Left colon (tissue), 2 donors: ENCODE measurements around the gene ZBTB22. TPM values are rescaled to one million over a fixed set of nuclear protein-coding genes. Genes with fewer than 3 reads are reported as not detected.

Experiments
- ATAC-seq: fragments of 200-7000 bp; cut with Tn5 transposase; one replicate; pipeline ENCODE4 v1.9.1; 2020; ENCODE audit warnings: mild to moderate bottlenecking, moderate library complexity
- DNase-seq, 2 donors: peaks; one replicate each; pipeline ENCODE4 v3.0.0-alpha.2; 2020
- intact Hi-C, 2 donors: fragments of 100-400 bp; cut with DNase I in 1 of 2; cut with micrococcal nuclease in 1 of 2; formaldehyde crosslinking; loops; one replicate each; pipeline versions ENCODE4 v1.11.2 to v1.14.0; 2022; cut with DNase I, micrococcal nuclease
- total RNA-seq, 2 donors: library from RNA; stranded (reverse); fragmentation: NEBNext Ultra II Directional; extraction: Animal tissue kit (Norgen Biotek cat#: 25700); gene quantifications; one replicate each; pipeline ENCODE4 v1.2.1, GENCODE V29; 2021
- donor health status: DM: no; HTN: no; CAD: no.
- donor health status: DM: yes; HTN: yes; CAD: no.

ZBTB22 gene
- total RNA-seq, 2 donors from 2014 or later = 19.9 to 21.3 TPM

DNA sequence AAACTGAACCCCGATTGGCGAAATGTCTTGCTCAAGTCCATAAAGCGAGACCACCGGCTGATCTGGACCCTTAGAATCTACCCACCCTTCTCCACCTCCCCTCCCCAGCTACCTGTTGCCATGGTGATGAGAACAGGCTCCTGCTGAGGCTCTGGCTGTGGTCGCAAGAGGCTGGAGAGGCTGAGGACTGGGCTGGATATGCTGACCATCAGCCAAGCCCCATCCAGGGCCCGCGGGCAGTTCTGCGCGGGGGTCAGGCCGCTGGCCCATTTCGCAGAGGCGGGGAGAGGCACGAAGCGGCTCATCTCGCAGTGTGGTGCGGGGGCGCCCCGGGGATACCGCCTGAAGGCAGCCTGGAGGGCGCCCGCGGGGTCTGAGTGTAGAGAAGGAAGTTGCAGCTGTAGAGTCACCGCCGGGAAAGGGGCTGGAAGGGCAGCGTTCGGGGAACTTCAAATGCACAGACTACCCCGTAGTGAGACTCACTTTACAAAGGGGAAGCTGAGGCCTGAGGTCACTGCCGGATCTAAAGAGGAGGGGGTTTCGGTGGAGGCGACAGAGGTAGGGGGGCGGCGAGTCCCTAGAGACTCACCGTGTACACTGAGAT, 4.3 kb downstream of the ZBTB22 start:
- intact Hi-C loops = no loop called here
- ATAC-seq (peak; percentile 9), DNase-seq (peak in 1 of 2 donors; percentile 70)

DNA sequence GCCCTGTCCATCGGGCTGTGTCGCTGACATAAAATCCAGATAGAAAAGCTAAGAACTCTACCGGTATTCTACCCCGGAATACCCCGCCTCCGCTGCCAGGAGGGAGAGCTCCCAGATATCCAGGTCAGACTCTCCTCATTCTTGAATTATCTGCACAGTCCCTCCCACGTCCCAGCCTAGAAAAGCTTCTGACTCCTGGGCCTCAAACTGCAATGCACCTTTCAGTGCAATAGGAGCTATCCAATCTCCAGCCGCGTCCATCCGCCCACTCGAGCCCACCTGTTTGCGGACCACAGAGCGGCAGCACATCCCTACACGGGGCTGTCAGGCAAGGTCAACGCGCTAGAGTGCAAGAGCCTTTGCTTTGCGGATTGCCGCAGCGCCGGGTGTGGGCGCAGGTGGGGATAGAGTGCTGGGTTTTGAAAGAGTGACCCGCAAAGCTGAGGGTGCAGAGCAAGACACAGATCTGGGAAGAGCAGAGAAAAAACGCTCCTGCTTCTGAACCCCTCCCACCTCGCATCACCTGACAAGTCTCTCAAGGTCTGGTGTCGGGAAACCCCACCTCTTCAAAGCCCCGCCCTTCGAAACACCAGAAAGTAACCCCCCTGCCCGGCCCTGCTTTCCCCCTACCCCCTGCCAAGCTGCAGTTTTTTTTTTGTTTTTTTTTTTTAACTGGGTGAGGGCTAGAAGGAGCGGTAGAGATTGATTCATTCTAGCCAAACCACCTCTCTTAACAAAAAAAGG, 5.0 kb downstream of the ZBTB22 start:
- DNase-seq = peak; percentile 87 to 93
- intact Hi-C loops = no loop called here
- ATAC-seq = peak; percentile 58

DNA sequence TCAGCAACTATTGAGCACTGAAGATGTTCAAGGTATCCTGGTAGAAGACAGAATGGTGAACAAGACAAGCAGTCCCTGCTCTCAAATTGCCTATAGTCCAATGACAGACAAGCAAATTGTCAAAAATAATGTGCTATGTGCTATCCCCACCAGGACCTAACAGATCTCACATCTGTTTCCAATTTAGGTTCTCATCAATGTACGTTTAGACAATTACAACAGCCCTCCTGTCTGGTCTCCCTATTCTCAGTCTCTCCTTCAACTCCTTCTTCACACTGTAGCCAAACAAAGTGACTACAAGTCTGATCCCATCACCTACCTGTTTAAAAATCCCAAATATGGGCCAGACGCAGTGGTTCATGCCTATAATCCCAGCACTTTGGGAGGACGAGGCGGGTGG, 11.2 kb downstream of the ZBTB22 start:
- no peak for DNase-seq
- no peak for ATAC-seq
- intact Hi-C loops = no loop called here

DNA sequence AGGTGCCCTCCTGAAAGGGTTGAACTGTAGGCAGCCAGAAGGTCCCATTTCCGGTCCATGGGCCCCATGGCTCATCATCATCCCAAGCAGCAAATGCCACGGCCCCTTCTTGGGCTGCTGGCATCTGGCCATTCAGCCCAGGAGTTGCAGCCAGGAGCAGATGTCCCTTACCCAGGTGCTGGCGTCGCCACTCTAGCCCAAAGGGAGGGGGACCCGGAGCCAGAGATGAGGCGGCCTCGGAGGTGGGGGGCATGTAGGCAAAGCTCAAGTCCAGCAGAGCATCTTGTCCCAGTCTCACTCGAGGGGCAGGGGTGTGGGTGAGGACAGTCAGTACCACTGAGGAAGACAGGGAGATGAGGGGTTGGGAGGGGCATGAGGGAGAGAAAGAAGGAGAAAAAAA, 12.5 kb downstream of the ZBTB22 start:
- ATAC-seq (no peak), DNase-seq (no peak)
- intact Hi-C loops = no loop called here

DNA sequence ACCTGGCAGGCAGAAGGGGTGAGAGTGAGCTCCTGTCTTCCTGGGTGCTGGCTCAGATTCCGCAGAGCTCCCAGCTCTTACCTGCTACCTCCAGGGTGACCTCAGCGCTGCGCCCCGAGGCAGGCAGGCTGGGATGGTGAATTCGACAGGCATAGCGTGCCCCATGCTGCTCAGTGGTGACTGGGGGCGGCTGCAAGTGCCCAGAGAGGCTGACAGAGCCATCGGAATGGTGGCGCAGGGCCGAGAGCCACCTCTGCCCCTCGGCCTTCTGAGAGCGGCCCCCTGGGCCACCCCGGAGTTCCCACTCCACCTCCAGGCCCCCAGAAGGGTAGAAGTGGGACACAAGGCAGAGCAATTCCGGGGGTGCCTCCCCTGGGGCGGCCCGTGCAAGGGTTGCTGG, 13.3 kb downstream of the ZBTB22 start:
- no peak for ATAC-seq
- no peak for DNase-seq
- intact Hi-C loops = no loop called here

DNA sequence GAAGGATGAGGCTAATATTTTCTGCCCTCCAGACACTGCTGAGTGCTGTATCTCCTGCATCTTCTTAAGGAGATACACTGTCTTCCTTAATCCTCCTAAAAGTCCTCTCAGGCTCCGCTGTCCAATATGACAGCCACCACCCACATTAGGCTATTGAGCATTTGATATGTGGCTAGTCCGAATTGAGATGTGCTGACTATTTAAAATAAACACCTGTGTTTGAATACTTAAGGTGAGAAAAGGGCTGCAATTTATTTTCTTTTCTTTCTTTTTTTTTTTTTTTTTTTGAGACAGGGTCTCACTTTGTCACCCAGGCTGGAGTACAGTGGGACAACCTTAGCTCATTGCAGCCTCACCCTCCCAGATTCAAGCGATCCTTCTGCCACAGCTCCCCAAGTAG, 15.7 kb downstream of the ZBTB22 start:
- no peak for ATAC-seq

DNA sequence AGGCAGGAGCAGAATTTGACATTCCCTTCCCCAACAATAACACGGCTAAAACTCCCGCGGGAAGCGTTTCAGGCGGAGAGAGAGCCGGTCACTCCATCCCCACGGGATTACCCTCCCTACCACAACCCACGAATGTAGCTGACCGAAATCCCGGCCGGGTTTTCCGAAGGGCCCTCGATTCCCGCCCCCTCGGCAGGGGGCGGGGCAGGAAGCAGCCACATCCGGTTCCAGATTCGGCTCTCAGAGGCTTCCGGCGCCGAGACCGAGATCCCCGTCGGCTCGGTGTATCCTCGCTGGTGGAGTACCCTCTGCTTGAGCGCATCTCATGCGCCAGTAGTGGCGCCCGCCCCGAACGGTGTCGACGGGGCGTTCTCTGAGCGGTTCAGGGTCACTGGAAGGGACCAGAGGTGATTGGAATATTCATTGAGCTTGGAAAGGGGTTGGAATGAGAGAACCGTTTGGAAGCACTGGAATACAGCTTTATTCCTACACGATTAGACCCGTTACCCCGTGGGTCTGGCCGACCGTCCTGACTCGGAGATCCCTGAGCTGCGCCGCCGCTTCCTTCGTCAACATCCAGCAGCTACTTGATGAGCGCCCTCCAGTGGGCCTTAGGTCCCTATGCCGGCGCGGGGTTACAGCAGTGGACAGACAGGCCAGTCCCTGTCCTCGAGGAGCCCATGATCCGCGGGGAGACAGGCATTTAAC, 18.2 kb downstream of the ZBTB22 start:
- DNase-seq = peak; percentile 90 to 94
- ATAC-seq = peak; percentile 79
- intact Hi-C loops = no loop called here

More for the DNA sequence above, 15.7 kb downstream of the ZBTB22 start:
- no peak for DNase-seq
- intact Hi-C loops = no loop called here

DNA sequence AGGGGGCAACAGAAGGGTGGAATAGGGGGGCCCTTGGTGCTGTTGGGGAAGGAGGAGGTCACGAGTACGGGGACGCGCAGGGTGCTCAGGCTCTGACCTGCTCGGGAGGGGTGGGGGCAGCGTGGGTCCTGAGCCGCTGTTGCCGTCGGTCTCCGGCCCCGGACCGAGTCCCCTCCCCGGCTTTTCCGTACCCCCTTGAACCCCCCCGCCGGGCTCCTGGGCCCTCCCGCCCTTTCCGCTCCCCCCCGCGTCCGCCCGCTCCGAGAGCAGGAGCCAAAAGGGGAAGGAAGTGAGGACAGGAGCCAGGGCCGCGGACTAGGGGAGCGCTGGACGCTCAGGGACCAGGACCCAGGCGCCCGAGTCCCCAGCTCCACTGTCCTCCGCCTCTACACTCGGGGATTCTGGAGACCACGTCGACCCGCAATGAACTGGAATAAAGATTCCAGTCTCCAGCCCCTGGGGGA, 18.7 kb downstream of the ZBTB22 start, which contains the start of gene RGL2:
TSS of gene RGL2 (minus strand) at position 170 of the 464 bp plus-strand sequence. CDS start 332 bp downstream, outside the sequence.
- ATAC-seq (peak; percentile 59), DNase-seq (peak; percentile 85 to 87)
- intact Hi-C loops = no loop called here

DNA sequence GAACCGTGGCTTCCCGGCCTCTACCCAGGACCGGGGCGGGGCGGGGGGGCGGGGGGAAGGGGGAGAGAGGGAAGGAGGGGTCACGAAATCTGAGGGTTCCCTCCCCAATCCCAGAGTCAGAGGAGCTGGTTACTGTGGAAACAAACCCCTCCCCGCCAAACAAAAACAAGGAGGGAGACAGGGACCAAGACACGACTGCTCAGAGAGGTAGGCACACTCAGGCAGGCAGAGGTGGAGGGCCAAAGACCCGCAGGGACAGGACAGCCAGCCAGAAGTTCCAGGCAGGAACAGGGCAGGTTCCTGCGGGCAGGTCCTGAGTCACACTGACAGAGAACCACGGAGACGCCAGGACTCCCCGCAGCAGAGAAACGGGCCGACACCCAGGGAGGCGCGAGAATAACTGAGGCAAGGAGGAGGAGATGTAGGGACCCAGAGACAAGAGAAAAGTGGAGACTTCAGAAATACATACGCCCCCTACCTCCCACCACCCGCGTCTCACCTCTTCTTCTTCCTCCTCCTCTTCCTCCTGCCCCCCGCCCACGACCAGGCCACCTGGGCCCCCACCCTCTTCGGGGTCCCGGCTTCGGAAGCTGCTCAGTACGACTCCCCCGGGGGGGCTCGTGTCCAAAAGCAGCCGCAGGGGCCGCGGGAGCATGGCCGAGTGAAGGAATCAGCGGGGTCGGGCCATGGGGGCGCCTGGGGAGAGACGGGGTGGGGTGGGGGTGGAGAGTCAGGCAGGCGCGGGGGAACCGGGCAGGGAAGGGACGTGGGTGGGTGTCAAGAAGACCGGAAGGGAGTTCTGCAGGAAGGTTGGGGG, 19.4 kb downstream of the ZBTB22 start:
- ATAC-seq = peak; percentile 31
- peak; percentile 63 to 78 for DNase-seq
- intact Hi-C loops = no loop called here

DNA sequence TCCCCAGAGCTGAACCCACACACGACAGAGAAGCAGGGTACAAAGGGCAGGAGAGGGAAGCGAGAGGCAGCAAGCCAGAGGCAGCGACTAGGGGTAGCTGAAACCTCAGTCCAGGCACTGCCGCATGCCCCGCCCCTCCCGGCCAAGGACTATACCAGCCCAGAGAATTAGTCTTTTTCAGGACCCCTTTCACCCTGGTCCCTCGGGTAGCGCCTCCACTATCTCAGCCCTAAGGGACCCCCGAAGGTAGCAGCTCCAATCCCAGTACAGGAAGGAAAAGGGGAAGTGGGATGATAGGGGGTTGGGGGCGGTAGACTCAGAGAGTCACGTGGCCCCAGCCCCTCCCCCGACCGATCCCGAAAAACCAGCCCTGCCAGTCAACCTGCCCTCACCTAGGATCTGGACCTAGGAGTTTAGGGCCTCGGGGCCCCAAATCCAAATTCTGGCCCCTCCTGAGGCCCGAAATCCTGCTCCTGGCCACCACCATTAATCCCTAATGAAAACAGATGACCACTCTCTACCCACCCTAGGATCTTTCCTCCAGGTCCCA, 20.1 kb downstream of the ZBTB22 start:
- ATAC-seq = peak; percentile 16
- intact Hi-C loops = no loop called here
- DNase-seq = peak in 1 of 2 donors; percentile 66

DNA sequence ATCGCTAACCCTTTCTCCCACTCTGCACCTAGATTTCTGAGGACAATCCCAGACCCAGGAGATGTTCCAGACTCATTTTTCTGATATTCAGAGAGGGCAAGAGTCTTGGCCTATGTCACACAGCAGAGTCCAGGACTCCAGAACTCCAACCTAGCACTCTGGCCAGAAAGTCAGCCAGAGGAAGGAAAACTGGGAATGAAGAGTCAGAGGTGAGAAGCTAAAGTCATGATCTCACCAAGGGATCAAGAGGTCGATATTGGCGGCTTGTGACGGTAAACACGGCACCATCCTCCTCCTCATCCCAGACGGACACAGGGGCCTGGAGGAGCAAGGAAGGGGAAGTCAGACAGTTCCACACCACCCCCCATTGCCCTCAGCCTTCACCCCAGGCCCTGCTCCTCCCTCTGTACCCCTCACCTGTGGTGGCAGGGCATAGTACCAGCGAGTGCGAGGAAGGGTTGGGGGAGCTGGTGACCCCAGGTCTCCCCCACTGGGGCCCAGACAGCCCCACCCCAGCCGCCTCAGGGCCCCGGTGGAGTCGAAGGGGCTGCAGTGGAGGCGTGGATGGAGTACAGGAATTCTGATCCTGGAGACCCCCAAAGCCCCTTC, 20.6 kb downstream of the ZBTB22 start:
- ATAC-seq = no peak
- no peak for DNase-seq
- intact Hi-C loops = no loop called here

DNA sequence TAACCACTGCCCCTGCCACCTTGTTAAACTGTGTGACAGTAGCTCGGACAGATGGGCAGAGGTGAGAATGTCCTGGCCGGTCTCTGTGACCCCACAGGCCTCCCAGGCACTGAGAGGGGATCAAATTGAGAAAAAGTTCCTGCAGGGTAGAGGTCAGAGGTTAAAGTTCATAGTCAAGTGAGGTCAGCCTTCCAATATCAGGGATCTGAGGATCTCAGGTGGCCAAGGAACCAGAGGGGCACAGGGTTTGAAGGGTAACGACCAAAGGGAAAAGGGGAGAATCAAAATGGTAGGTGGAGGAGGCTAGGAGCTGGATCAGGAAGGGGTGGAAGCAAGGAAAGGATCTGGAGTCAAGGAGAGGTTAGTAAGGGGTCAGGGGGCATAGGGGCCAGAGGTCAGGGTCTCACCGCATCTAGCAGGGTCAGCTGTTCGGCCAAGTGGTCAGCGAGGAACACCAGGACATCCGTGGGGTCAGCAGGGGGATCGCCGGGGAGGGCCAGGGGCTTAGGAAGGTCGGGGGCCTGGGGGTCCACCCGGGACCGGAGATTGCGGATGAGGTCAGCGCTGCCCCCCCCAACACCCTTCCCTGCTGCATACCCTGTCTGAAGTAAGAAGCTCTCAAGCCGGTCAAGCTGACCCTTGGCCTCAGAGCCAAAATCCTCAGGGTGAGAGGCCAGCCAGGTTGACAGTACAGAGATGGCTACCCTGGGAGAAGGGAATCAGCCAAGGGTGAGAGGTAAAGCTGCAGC, 21.7 kb downstream of the ZBTB22 start:
- intact Hi-C loops = no loop called here
- DNase-seq = no peak

DNA sequence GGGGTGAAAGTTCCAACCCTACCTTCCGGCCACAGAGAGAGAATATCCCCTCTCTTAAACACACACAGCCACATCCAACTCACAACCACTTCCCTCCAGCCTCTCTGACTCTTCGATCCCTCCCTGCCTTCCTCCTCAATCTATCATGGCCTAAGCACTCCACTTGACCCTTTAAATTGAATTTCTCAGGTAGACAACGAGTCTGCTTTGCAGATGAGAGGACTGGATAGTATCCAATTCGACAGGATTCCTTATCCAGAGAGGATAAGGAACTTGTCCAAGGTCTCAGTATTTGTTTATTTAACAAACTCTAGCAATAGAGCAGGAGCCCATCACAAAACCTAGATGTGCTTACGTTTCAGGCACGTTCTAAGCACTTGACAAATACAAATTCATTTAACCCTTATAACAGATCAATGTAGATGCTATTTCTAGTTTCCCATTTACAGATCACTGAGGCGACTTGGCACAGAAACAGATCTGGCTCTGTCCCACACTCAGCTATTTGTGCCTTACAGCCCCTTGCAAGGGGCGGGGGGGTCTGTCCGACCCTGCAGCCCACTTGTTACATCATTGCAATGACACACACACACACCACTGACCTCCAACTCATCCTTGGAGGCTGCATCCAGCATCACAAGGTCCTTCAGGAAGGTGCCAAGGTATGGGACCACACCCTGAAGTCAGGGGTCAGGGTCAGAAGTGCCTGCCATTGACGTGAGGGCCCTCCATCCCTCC, 23.3 kb downstream of the ZBTB22 start:
- DNase-seq (no peak), ATAC-seq (no peak)
- intact Hi-C loops = no loop called here

More for the DNA sequence above, 21.7 kb downstream of the ZBTB22 start:
- ATAC-seq = no peak

DNA sequence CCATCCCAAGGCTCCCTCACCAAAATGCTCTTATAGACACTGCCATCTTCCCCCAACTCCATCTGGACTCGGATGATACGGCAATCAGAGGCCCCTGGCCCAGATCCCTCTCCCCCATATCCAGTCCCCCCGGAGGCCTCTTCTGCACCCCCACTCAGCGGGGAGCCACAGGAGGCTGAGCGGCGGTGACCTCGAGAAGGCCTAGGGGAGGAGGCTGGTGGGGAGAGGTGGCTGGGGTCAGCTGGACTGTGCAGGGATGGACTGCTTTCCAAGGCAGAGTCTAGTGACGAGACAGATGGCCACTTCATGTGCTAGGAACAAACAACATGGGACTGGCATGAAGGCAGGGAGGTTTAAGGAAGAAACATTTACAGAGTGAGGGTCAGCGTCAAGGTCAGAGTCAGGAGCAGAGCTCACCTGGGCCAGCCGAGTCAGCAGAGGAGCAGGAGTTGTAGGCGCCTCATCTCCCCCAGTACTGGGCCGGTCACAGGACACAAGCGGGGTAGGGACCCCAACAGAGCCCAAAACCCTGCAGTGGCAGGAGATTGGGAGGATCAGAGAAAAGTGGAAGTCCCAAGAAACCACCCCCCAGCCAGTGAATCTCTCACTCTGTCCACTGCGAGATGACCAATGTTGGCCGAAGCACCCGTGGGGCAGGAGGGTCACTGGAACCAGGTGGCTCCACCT, 24.4 kb downstream of the ZBTB22 start:
- ATAC-seq = no peak
- DNase-seq = no peak
- intact Hi-C loops = no loop called here

DNA sequence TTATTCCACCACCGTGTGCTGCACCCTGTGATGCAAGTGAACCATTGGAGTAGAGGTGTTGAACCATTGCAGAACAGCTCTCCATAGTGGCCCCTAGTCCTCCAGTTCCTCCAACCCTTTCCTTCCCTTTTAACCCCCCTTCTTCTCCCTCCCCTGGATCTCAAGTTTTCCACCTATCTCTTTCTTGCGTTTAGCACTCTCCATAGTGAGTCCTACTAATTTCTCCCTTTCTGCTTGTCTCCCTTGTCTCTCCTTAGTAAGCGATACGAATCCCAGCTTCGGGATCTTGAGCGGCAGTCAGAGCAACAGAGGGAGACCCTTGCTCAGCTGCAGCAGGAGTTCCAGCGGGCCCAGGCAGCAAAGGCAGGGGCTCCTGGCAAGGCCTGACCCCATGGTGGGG, 27.1 kb downstream of the ZBTB22 start:
- DNase-seq (no peak), ATAC-seq (no peak)
- intact Hi-C loops = no loop called here

DNA sequence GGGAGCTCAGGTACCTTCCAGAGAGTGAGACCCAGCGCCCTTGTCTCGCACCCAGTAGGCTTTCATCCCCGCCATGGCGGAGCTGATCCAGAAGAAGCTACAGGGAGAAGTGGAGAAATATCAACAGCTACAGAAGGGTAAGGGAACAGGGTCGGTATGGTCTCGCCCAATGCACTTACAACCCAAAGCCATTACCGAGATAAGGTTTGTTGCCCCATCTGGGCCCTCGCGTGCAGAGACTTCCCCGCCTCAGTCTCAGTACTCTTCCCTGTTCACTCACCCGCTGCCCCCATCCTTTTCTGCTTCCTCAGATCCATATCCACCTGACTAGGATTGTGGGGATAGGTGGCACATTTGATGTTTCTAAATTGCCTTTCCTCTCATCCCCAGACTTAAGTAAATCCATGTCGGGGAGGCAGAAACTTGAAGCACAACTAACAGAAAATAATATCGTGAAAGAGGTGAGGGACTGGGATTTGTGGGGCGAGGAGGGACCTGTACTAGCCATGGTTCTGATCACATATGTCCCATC, 27.7 kb downstream of the ZBTB22 start:
- intact Hi-C loops = no loop called here
- no peak for DNase-seq
- ATAC-seq = peak; percentile 9
